Tongue (tissue), 2 donors: ENCODE data around the gene PRKN. TPM values are rescaled to one million over a fixed set of nuclear protein-coding genes. Genes with fewer than 3 reads are reported as not detected.

Source experiments
- DNase-seq: peaks from one replicate; pipeline ENCODE4 v3.0.0-alpha.2; 2015
- total RNA-seq: library from RNA; depleted of rRNA; stranded (reverse); fragments of >200 nt; gene quantifications from one replicate; pipeline ENCODE4 v1.2.3, GENCODE V29; 2014

PRKN gene
- total RNA-seq, 1 donor from 2014 or later, result 7.0 TPM

GRCh38 chr6:162050579-162050978, 677.0 kb downstream of the PRKN start:
- no peak for DNase-seq

GRCh38 chr6:162046324-162046723, 681.2 kb downstream of the PRKN start:
- no peak for DNase-seq

GRCh38 chr6:162032620-162033019, 694.9 kb downstream of the PRKN start:
- no peak for DNase-seq

GRCh38 chr6:162029873-162030576, 697.5 kb downstream of the PRKN start:
- DNase-seq, result no peak

- DNase-seq, result no peak
Measured at GRCh38 chr6:162026843-162027242, 700.7 kb downstream of the PRKN start.

GRCh38 chr6:162026031-162026430, 701.5 kb downstream of the PRKN start:
- no peak for DNase-seq

GRCh38 chr6:162019349-162019748, 708.2 kb downstream of the PRKN start:
- DNase-seq, result no peak

GRCh38 chr6:162017536-162017935, 710.0 kb downstream of the PRKN start:
- DNase-seq, result no peak

- DNase-seq, result no peak
Measured at GRCh38 chr6:162014069-162014811, 713.3 kb downstream of the PRKN start.

GRCh38 chr6:162005372-162005771, 722.2 kb downstream of the PRKN start:
- DNase-seq, result no peak

- no peak for DNase-seq
Measured at GRCh38 chr6:161996783-161997182, 730.8 kb downstream of the PRKN start.

- DNase-seq, result no peak
Measured at GRCh38 chr6:161985876-161986423, 741.6 kb downstream of the PRKN start.

GRCh38 chr6:161984713-161985112, 742.9 kb downstream of the PRKN start:
- DNase-seq, result no peak

- DNase-seq, result no peak
Measured at GRCh38 chr6:161976553-161976952, 751.0 kb downstream of the PRKN start.

- no peak for DNase-seq
Measured at GRCh38 chr6:161973064-161973463, 754.5 kb downstream of the PRKN start.

- DNase-seq, result no peak
Measured at GRCh38 chr6:161971043-161971442, 756.5 kb downstream of the PRKN start.

- no peak for DNase-seq
Measured at GRCh38 chr6:161963634-161964234, 763.8 kb downstream of the PRKN start.

- no peak for DNase-seq
Measured at GRCh38 chr6:161963181-161963580, 764.4 kb downstream of the PRKN start.

GRCh38 chr6:161961796-161962195, 765.8 kb downstream of the PRKN start:
- DNase-seq, result no peak

- no peak for DNase-seq
Measured at GRCh38 chr6:161961046-161961445, 766.5 kb downstream of the PRKN start.

GRCh38 chr6:161959072-161959471, 768.5 kb downstream of the PRKN start:
- DNase-seq, result peak; percentile 21

GRCh38 chr6:161956082-161956481, 771.5 kb downstream of the PRKN start:
- DNase-seq, result no peak

- no peak for DNase-seq
Measured at GRCh38 chr6:161954699-161955276, 772.8 kb downstream of the PRKN start.
